Measurements from ENCODE around the gene SPATS1. TPM values are rescaled to one million over a fixed set of nuclear protein-coding genes. Genes with fewer than 3 reads are reported as not detected.
"Not testable (repeated sequence)": the region's sequence is repeated elsewhere in the genome, so short reads cannot be mapped to it uniquely, and the experiment has no call there.

SPATS1 gene
- total RNA-seq, 1 donor from 2014 or later, result not detected

- TF ChIP-seq CTCF (IDR thresholded peaks at IDR 0.05; ENCODE audit: insufficient read depth, low read depth, low read length) (no peak), EZH2 (IDR thresholded peaks at IDR 0.05; ENCODE audit: insufficient read depth, low read length) (no peak)
- Histone ChIP-seq H3K9ac (ENCODE audit: low read length) (no peak overlapping the region), H3K4me2 (ENCODE audit: low read length) (no peak overlapping the region), H2AFZ (ENCODE audit: low read depth, low read length) (no peak overlapping the region), H3K27ac (ENCODE audit: low read depth, low read length) (no peak overlapping the region), H3K4me3 (ENCODE audit: insufficient read depth, low read depth, low read length) (no peak overlapping the region), H3K27me3 (ENCODE audit: insufficient read depth, low read length) (peaks cover 56% of the 10 kb centered on the region), H3K9me3 (ENCODE audit: insufficient read depth, low read depth, low read length) (no peaks in the 10 kb centered on the region), H3K4me1 (ENCODE audit: insufficient read depth, low read length) (no peaks in the 10 kb centered on the region), H4K20me1 (ENCODE audit: insufficient read depth, low read length) (no peaks in the 10 kb centered on the region), H3K79me2 (ENCODE audit: insufficient read depth, low read length) (no peaks in the 10 kb centered on the region), H3K36me3 (ENCODE audit: insufficient read depth, low read length) (no peaks in the 10 kb centered on the region)
- Mint-ChIP-seq H3K27me3 (ENCODE audit: low read depth, unreplicated experiment) (peaks cover 44% of the 10 kb centered on the region), H3K27ac (ENCODE audit: unreplicated experiment) (no peak overlapping the region), H3K4me3 (ENCODE audit: unreplicated experiment) (no peak overlapping the region), H3K36me3 (ENCODE audit: low read depth, unreplicated experiment) (no peaks in the 10 kb centered on the region), H3K4me1 (ENCODE audit: low read depth, unreplicated experiment) (peaks cover 4% of the 10 kb centered on the region), H3K9me3 (ENCODE audit: unreplicated experiment) (no peaks in the 10 kb centered on the region)
- FAIRE-seq, result no peak
- DNase-seq (ENCODE audit: low read depth), result no peak
These were observed 1.2 kb upstream of the SPATS1 start for GRCh38 chr6:44341095-44341890.

GRCh38 chr6:44342052-44342451 is 398 bp upstream of the SPATS1 start:
- Histone ChIP-seq H3K79me2 (ENCODE audit: insufficient read depth, low read length) (no peaks in the 10 kb centered on the region), H3K4me2 (ENCODE audit: low read length) (peak overlapping the region; percentile 64), H3K4me1 (ENCODE audit: insufficient read depth, low read length) (no peaks in the 10 kb centered on the region), H3K36me3 (ENCODE audit: insufficient read depth, low read length) (no peaks in the 10 kb centered on the region), H3K9ac (ENCODE audit: low read length) (no peak overlapping the region), H4K20me1 (ENCODE audit: insufficient read depth, low read length) (no peaks in the 10 kb centered on the region), H3K4me3 (ENCODE audit: insufficient read depth, low read depth, low read length) (no peak overlapping the region), H3K9me3 (ENCODE audit: insufficient read depth, low read depth, low read length) (no peaks in the 10 kb centered on the region), H3K27ac (ENCODE audit: low read depth, low read length) (no peak overlapping the region), H3K27me3 (ENCODE audit: insufficient read depth, low read length) (peaks cover 58% of the 10 kb centered on the region), H2AFZ (ENCODE audit: low read depth, low read length) (no peak overlapping the region)
- H3K4me1 Mint-ChIP-seq (ENCODE audit: low read depth, unreplicated experiment), result peaks cover 4% of the 10 kb centered on the region
- DNase-seq (ENCODE audit: low read depth) (no peak), FAIRE-seq (no peak)
- no peak overlapping the region for H3K27ac Mint-ChIP-seq (ENCODE audit: unreplicated experiment)
- no peaks in the 10 kb centered on the region for H3K9me3 Mint-ChIP-seq (ENCODE audit: unreplicated experiment)
- no peaks in the 10 kb centered on the region for H3K36me3 Mint-ChIP-seq (ENCODE audit: low read depth, unreplicated experiment)
- no peak overlapping the region for H3K4me3 Mint-ChIP-seq (ENCODE audit: unreplicated experiment)
- no peak for TF ChIP-seq EZH2 (IDR thresholded peaks at IDR 0.05; ENCODE audit: insufficient read depth, low read length)
- no peak for TF ChIP-seq CTCF (IDR thresholded peaks at IDR 0.05; ENCODE audit: insufficient read depth, low read depth, low read length)
- peaks cover 42% of the 10 kb centered on the region for H3K27me3 Mint-ChIP-seq (ENCODE audit: low read depth, unreplicated experiment)

GRCh38 chr6:44346818-44347217 is 4.4 kb downstream of the SPATS1 start:
- H3K36me3 Mint-ChIP-seq (ENCODE audit: low read depth, unreplicated experiment); H3K4me2 ChIP-seq (ENCODE audit: low read length): not testable (repeated sequence)

More at GRCh38 chr6:44346818-44347217, 4.4 kb downstream of the SPATS1 start:
- FAIRE-seq; H3K79me2 ChIP-seq (ENCODE audit: insufficient read depth, low read length); H3K36me3 ChIP-seq (ENCODE audit: insufficient read depth, low read length); H3K27ac ChIP-seq (ENCODE audit: low read depth, low read length); H3K9me3 ChIP-seq (ENCODE audit: insufficient read depth, low read depth, low read length); H3K9ac ChIP-seq (ENCODE audit: low read length); H3K9me3 Mint-ChIP-seq (ENCODE audit: unreplicated experiment); H3K4me3 ChIP-seq (ENCODE audit: insufficient read depth, low read depth, low read length); H3K4me3 Mint-ChIP-seq (ENCODE audit: unreplicated experiment); H4K20me1 ChIP-seq (ENCODE audit: insufficient read depth, low read length); H3K27ac Mint-ChIP-seq (ENCODE audit: unreplicated experiment); H3K4me1 Mint-ChIP-seq (ENCODE audit: low read depth, unreplicated experiment); DNase-seq (ENCODE audit: low read depth); H3K4me1 ChIP-seq (ENCODE audit: insufficient read depth, low read length); H2AFZ ChIP-seq (ENCODE audit: low read depth, low read length): not testable (repeated sequence)
- peaks cover 46% of the 10 kb centered on the region for H3K27me3 ChIP-seq (ENCODE audit: insufficient read depth, low read length)
- H3K27me3 Mint-ChIP-seq (ENCODE audit: low read depth, unreplicated experiment), result peaks cover 31% of the 10 kb centered on the region

All from astrocyte (in vitro differentiated cells and primary cell).